Smooth muscle cell (in vitro differentiated cells): ENCODE results near the gene MRPL41. TPM values are rescaled to one million over a fixed set of nuclear protein-coding genes. Genes with fewer than 3 reads are reported as not detected.

Experiments
- DNase-seq: peaks from one replicate; lab custom pipeline; 2025; ENCODE audit not compliant: unreplicated experiment; lab: John Stamatoyannopoulos, UW
- H2AFZ ChIP-seq: fragments of 200-600 bp; sonication (generic); 2 replicates; pipeline ENCODE4 v1.6.0; 2016; ENCODE audit warnings: antibody characterized with exemption, low read depth, mild to moderate bottlenecking
- H3F3A ChIP-seq: fragments of 200-600 bp; sonication (generic); 2 replicates; pipeline ENCODE4 v1.6.0; 2017; ENCODE audit warnings: antibody characterized with exemption, low read depth
- H3K27ac ChIP-seq: fragments of 200-600 bp; sonication (generic); 2 replicates; pipeline ENCODE4 v1.5.1; 2016; ENCODE audit warnings: low read depth, mild to moderate bottlenecking
- H3K27me3 ChIP-seq: fragments of 200-600 bp; sonication (generic); 2 replicates; pipeline ENCODE4 v1.6.1; 2016; ENCODE audit warnings: low read depth, mild to moderate bottlenecking
- H3K36me3 ChIP-seq: fragments of 200-600 bp; sonication (generic); 2 replicates; pipeline ENCODE4 v1.5.1; 2016; ENCODE audit warnings: low read depth
- H3K4me1 ChIP-seq: fragments of 200-600 bp; sonication (generic); 2 replicates; pipeline ENCODE4 v1.5.1; 2016; ENCODE audit warnings: low read depth
- H3K4me2 ChIP-seq: fragments of 200-600 bp; sonication (generic); 2 replicates; pipeline ENCODE4 v1.6.0; 2016; ENCODE audit warnings: mild to moderate bottlenecking
- H3K4me3 ChIP-seq: fragments of 200-600 bp; sonication (generic); 2 replicates; pipeline ENCODE4 v1.5.1; 2016; ENCODE audit warnings: mild to moderate bottlenecking
- H3K79me2 ChIP-seq: fragments of 200-600 bp; sonication (generic); 2 replicates; pipeline ENCODE4 v1.6.0; 2016; ENCODE audit warnings: low read depth, mild to moderate bottlenecking
- H3K9ac ChIP-seq: fragments of 200-600 bp; sonication (generic); 2 replicates; pipeline ENCODE4 v1.6.0; 2016; ENCODE audit warnings: low read depth
- H3K9me3 ChIP-seq: fragments of 200-600 bp; sonication (generic); replicated peaks from 2 replicates; pipeline ENCODE4 v1.5.1; 2016; ENCODE audit warnings: low read depth
- H4K20me1 ChIP-seq: fragments of 200-600 bp; sonication (generic); 2 replicates; pipeline ENCODE4 v1.6.0; 2016; ENCODE audit warnings: low read depth
- WGBS: methylation state at CpG from one replicate; pipeline ENCODE4 v1.1.7; 2016; ENCODE audit warnings: low lambda C conversion rate; 5-methylcytosine and 5-hydroxymethylcytosine counted together
- polyA plus RNA-seq: library from polyadenylated mRNA; unstranded; fragments of >200 nt; fragmentation: Nextera tagmentation; extraction: Ambion mirVana; gene quantifications from 2 replicates; pipeline ENCODE4 v1.2.1, GENCODE V29; 2016
- total RNA-seq: library from RNA; depleted of rRNA; stranded (reverse); fragments of >200 nt; gene quantifications from 2 replicates; pipeline ENCODE4 v1.2.3, GENCODE V29; 2014
- TF ChIP-seq, protein P1 (sequence below): fragments of 200-600 bp; sonication (generic); IDR thresholded peaks from 2 replicates; pipeline ENCODE4 v1.5.1; 2017; ENCODE audit warnings: borderline replicate concordance, mild to moderate bottlenecking, antibody characterized with exemption; ENCODE audit not compliant: insufficient read depth, poor library complexity, severe bottlenecking

The MRPL41 gene
- 33.5 and 42.9 TPM in 2 replicates for total RNA-seq
- 83.2 and 85.7 TPM in 2 replicates for polyA plus RNA-seq

DNA sequence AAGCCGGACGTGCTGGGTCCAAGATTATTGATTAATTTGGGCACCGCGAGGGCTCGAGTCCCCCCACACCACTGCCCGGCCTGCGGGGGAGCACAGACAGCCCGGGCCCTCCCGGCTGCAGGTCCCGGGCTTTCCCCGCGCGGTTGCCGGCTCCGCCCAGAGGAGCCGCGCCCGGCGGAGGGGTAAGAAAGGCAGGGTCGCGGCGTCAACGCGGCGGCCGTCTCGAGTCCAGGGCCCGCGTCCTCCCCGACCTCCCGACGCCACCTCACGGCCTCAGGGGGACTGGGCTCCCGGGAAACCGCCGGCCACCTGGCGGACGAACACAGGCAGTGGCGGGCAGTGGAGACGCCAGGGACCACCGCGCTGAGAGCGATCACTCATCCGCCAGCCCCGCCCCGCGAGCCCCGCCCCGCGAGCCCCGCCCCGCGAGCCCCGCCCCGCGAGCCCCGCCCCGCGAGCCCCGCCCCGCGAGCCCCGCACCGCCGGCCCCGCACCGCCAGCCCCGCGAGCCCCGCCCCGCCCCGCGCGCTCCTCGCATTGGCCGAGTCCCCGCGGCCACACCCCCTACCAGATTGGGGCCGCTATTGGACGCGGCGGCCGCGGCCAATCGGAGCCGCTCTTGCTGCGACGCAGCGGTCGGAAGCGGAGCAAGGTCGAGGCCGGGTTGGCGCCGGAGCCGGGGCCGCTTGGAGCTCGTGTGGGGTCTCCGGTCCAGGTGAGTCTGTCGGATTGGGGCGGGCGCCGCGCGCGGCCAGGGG, at the start of gene MRPL41:
TSS of gene MRPL41 (plus strand) at position 616 of the 758 bp plus-strand sequence. CDS start 203 bp downstream, outside the sequence.
- H3K9ac ChIP-seq = peak within 1 kb of the TSS; percentile 71
- TF ChIP-seq, protein P1, sequence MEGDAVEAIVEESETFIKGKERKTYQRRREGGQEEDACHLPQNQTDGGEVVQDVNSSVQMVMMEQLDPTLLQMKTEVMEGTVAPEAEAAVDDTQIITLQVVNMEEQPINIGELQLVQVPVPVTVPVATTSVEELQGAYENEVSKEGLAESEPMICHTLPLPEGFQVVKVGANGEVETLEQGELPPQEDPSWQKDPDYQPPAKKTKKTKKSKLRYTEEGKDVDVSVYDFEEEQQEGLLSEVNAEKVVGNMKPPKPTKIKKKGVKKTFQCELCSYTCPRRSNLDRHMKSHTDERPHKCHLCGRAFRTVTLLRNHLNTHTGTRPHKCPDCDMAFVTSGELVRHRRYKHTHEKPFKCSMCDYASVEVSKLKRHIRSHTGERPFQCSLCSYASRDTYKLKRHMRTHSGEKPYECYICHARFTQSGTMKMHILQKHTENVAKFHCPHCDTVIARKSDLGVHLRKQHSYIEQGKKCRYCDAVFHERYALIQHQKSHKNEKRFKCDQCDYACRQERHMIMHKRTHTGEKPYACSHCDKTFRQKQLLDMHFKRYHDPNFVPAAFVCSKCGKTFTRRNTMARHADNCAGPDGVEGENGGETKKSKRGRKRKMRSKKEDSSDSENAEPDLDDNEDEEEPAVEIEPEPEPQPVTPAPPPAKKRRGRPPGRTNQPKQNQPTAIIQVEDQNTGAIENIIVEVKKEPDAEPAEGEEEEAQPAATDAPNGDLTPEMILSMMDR = peak; percentile 42
- no peaks in the 10 kb centered on the region for H3K79me2 ChIP-seq
- peak within 1 kb of the TSS; percentile 77 for H2AFZ ChIP-seq
- H3K27ac ChIP-seq = peak within 1 kb of the TSS; percentile 53
- peaks cover 17% of the 10 kb centered on the region for H3F3A ChIP-seq
- peak; percentile 70 for DNase-seq
- H4K20me1 ChIP-seq = no peaks in the 10 kb centered on the region
- H3K4me3 ChIP-seq = peak within 1 kb of the TSS; percentile 88
- no peaks in the 10 kb centered on the region for H3K27me3 ChIP-seq
- H3K36me3 ChIP-seq = no peaks in the 10 kb centered on the region
- peak within 1 kb of the TSS; percentile 99 for H3K4me2 ChIP-seq
- peaks cover 3% of the 10 kb centered on the region for H3K4me1 ChIP-seq
- no peaks in the 10 kb centered on the region for H3K9me3 ChIP-seq
- WGBS = under 1% methylated on average over 68 of the region's 106 CpGs

DNA sequence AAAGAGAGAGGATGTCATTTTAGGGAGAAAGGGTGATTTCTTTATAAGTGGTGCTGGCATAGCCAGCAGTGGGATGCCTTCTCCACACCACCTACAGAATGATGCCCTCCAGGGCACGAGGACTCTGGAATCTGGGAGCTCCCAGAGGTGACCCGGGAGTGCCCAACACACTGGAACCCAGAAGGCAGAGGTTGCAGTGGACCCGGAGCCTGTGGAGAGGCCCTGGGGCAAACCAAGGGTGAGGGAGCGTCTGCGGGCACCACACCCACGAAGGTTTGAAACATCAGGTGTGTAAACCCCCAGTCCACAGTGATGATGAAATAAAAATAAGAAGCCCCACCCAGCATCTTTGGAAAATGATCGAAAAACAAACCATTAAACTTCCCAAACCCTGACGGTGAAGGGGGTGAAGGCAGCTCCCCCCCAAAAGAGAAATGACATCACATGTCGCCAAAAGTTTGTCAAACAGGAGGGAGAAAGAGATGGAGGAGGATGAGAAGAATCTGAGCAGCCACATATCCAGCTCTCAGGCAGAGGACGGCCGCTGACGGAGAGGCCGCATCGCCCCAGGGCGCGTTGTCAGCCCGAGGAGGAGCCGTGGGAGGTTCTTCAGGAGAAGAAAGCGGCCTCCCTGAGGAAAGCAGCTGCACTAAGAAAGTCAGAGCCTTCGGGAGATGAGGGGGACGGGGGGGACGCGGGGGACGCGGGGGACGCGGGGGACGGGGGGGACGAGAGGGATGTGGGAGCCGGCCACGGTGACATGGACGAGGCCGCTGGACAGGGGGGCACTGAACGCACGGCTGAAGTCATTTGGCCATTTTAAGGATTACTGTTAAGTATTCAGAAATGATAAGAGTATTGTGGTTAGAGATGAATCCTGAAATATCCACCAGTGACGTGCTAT, 49.4 kb upstream of the MRPL41 start:
- TF ChIP-seq, protein P1 = no peak
- Histone ChIP-seq H3K27me3 (no peaks in the 10 kb centered on the region), H3K27ac (no peak overlapping the region), H3K4me1 (no peaks in the 10 kb centered on the region), H3K9ac (no peak overlapping the region), H3K4me2 (no peak overlapping the region), H3K36me3 (no peaks in the 10 kb centered on the region), H3K79me2 (no peaks in the 10 kb centered on the region), H4K20me1 (no peaks in the 10 kb centered on the region), H3F3A (no peaks in the 10 kb centered on the region), H2AFZ (no peak overlapping the region), H3K9me3 (no peaks in the 10 kb centered on the region), H3K4me3 (no peak overlapping the region)
- WGBS = 81% methylated on average over 20 of the region's 36 CpGs
- no peak for DNase-seq

DNA sequence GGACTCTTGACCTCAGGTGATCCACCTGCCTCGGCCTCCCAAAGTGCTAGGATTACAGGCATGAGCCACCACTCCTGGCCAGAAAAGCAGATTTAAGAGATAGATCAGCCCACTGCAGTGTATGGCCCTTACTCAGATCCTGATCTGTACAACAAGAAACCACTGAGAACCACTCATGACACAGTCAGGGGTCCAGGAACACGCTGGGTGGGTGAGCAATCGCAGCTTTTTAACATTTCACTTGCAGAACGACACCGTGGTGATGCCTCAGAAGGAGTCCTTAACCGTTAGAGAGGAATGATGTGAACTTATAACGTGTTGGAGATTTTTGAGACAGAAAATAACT, 47.3 kb upstream of the MRPL41 start:
- H3F3A ChIP-seq = no peaks in the 10 kb centered on the region
- no peak for DNase-seq
- H3K4me1 ChIP-seq = no peaks in the 10 kb centered on the region
- no peaks in the 10 kb centered on the region for H3K79me2 ChIP-seq
- H4K20me1 ChIP-seq = no peaks in the 10 kb centered on the region
- H3K9ac ChIP-seq = no peak overlapping the region
- H3K4me3 ChIP-seq = no peak overlapping the region
- 90% methylated on average over 7 of the region's 7 CpGs for WGBS
- no peaks in the 10 kb centered on the region for H3K27me3 ChIP-seq
- TF ChIP-seq, protein P1 = no peak
- no peak overlapping the region for H3K4me2 ChIP-seq
- no peaks in the 10 kb centered on the region for H3K36me3 ChIP-seq
- no peak overlapping the region for H3K27ac ChIP-seq
- H2AFZ ChIP-seq = no peak overlapping the region
- no peaks in the 10 kb centered on the region for H3K9me3 ChIP-seq
